ENCODE data around the gene UQCR11. TPM values are rescaled to one million over a fixed set of nuclear protein-coding genes. Genes with fewer than 3 reads are reported as not detected.

UQCR11 gene
- total RNA-seq, 3 donors from 2014 or later (not counting 1 experiment from before 2014, with no cell fraction given) = 91.2 to 142 (median 99.1) TPM

DNA sequence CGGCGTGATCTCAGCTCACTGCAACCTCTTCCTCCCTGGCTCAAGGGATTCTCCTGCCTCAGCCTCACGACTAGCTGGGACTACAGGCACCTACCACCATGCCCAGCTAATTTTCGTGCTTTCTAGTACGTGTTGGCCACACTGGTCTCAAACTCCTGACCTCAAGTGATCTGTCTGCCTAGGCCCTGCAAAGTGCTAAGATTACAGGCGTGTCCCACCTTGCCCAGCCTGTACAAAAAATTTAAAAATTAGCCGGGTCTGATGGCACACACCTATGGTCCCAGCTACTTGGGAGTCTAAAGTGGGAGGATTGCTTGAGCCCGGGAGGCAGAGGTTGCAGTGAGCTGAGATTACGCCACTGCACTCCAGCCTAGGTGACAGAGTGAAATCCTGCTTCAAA is 32.5 kb downstream of the UQCR11 start:
- 88% methylated on average over 9 of the region's 9 CpGs for WGBS (ENCODE audit: insufficient coverage)
- TF ChIP-seq, protein P1, sequence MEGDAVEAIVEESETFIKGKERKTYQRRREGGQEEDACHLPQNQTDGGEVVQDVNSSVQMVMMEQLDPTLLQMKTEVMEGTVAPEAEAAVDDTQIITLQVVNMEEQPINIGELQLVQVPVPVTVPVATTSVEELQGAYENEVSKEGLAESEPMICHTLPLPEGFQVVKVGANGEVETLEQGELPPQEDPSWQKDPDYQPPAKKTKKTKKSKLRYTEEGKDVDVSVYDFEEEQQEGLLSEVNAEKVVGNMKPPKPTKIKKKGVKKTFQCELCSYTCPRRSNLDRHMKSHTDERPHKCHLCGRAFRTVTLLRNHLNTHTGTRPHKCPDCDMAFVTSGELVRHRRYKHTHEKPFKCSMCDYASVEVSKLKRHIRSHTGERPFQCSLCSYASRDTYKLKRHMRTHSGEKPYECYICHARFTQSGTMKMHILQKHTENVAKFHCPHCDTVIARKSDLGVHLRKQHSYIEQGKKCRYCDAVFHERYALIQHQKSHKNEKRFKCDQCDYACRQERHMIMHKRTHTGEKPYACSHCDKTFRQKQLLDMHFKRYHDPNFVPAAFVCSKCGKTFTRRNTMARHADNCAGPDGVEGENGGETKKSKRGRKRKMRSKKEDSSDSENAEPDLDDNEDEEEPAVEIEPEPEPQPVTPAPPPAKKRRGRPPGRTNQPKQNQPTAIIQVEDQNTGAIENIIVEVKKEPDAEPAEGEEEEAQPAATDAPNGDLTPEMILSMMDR (IDR thresholded peaks at IDR 0.05) = no peak

DNA sequence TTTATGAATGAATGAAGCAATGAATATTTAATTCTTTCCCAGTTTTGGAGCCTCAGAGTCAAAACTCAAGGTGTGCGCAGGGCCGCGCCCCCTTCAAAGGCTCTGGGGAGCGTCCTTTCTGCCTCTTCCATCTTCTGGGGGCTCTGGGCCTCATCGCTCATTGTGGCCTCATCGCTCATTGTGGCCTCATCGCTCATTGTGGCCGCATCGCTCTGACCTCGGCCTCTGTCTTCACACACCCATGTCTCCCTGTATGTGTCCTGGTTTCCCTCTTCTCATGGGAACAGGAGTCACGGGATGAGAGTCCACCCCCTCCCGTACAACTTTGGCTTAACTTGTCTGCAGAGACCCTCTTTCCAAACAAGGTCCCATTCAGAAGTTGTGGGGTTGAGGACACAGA is 33.9 kb downstream of the UQCR11 start:
- Histone ChIP-seq H3K36me3 (ENCODE audit: control insufficient read depth, insufficient read depth, low read length) (peaks cover 2% of the 10 kb centered on the region), H3K27ac (ENCODE audit: low read length) (no peak overlapping the region), H3K4me3 (ENCODE audit: low read length) (no peak overlapping the region), H3K9me3 (ENCODE audit: control insufficient read depth, insufficient read depth, low read length) (no peaks in the 10 kb centered on the region), H3K27me3 (ENCODE audit: control insufficient read depth, insufficient read depth, low read length) (no peaks in the 10 kb centered on the region), H3K4me1 (ENCODE audit: control insufficient read depth, insufficient read depth, low read length) (peaks cover 14% of the 10 kb centered on the region)
- TF ChIP-seq, protein P1 (IDR thresholded peaks at IDR 0.05) = no peak
- ATAC-seq = no peak
- WGBS (ENCODE audit: insufficient coverage) = 94% methylated on average over 12 of the region's 12 CpGs
- peaks cover 10 to 13% of the 10 kb centered on the region in 2 donors for H3K27me3 Mint-ChIP-seq (ENCODE audit: low read depth in 2 of 2)
- intact Hi-C loops (cut with micrococcal nuclease) = no loop called here
- DNase-seq = no peak
- H3K27ac Mint-ChIP-seq = no peak overlapping the region
- H3K4me3 Mint-ChIP-seq = no peak overlapping the region
- no peaks in the 10 kb centered on the region for H3K36me3 Mint-ChIP-seq
- no peaks in the 10 kb centered on the region for H3K9me3 Mint-ChIP-seq
- H3K4me1 Mint-ChIP-seq = peaks cover 0 to 4% of the 10 kb centered on the region in 2 donors

More for the DNA sequence above, 32.5 kb downstream of the UQCR11 start:
- H3K4me1 ChIP-seq (ENCODE audit: control insufficient read depth, insufficient read depth, low read length) = peaks cover 7% of the 10 kb centered on the region
- H3K36me3 Mint-ChIP-seq = no peaks in the 10 kb centered on the region
- no peaks in the 10 kb centered on the region for H3K27me3 ChIP-seq (ENCODE audit: control insufficient read depth, insufficient read depth, low read length)
- peaks cover 10% of the 10 kb centered on the region for H3K36me3 ChIP-seq (ENCODE audit: control insufficient read depth, insufficient read depth, low read length)
- no peaks in the 10 kb centered on the region for H3K9me3 Mint-ChIP-seq
- no peak overlapping the region for H3K4me3 ChIP-seq (ENCODE audit: low read length)
- H3K9me3 ChIP-seq (ENCODE audit: control insufficient read depth, insufficient read depth, low read length) = no peaks in the 10 kb centered on the region
- peaks cover 0 to 4% of the 10 kb centered on the region in 2 donors for H3K4me1 Mint-ChIP-seq
- H3K27ac Mint-ChIP-seq = no peak overlapping the region
- ATAC-seq (no peak), DNase-seq (no peak)
- H3K4me3 Mint-ChIP-seq = no peak overlapping the region
- peaks cover 10 to 13% of the 10 kb centered on the region in 2 donors for H3K27me3 Mint-ChIP-seq (ENCODE audit: low read depth in 2 of 2)
- intact Hi-C loops (cut with micrococcal nuclease) = no loop called here
- no peak overlapping the region for H3K27ac ChIP-seq (ENCODE audit: low read length)

DNA sequence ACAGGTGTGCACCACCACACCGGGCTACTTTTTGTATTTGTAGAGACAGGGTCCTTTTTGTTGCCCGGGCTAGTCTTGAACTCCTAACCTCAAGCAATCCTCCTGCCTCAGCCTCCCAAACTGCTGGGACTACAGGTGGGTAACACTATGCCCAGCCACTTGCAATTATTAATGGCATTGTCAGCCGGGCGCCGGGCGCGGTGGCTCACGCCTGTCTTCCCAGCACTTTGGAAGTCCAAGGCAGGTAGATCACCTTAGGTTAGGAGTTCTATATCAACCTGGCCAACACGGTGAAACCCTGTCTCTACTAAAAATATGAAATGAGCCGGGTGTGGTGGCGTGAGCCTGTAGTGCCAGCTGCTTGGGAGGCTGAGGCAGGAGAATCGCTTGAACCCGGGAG is 34.4 kb downstream of the UQCR11 start:
- peaks cover 0 to 4% of the 10 kb centered on the region in 2 donors for H3K4me1 Mint-ChIP-seq
- Histone ChIP-seq H3K27me3 (ENCODE audit: control insufficient read depth, insufficient read depth, low read length) (no peaks in the 10 kb centered on the region), H3K4me3 (ENCODE audit: low read length) (no peak overlapping the region), H3K4me1 (ENCODE audit: control insufficient read depth, insufficient read depth, low read length) (peaks cover 14% of the 10 kb centered on the region), H3K27ac (ENCODE audit: low read length) (no peak overlapping the region), H3K9me3 (ENCODE audit: control insufficient read depth, insufficient read depth, low read length) (no peaks in the 10 kb centered on the region), H3K36me3 (ENCODE audit: control insufficient read depth, insufficient read depth, low read length) (no peaks in the 10 kb centered on the region)
- intact Hi-C loops (cut with micrococcal nuclease) = no loop called here
- H3K27me3 Mint-ChIP-seq (ENCODE audit: low read depth in 2 of 2) = peaks cover 10 to 13% of the 10 kb centered on the region in 2 donors
- no peak for ATAC-seq
- H3K27ac Mint-ChIP-seq = no peak overlapping the region
- WGBS (ENCODE audit: insufficient coverage) = 94% methylated on average over 13 of the region's 13 CpGs
- DNase-seq = no peak
- H3K4me3 Mint-ChIP-seq = no peak overlapping the region
- TF ChIP-seq, protein P1 (IDR thresholded peaks at IDR 0.05) = no peak
- no peaks in the 10 kb centered on the region for H3K9me3 Mint-ChIP-seq
- no peaks in the 10 kb centered on the region for H3K36me3 Mint-ChIP-seq

DNA sequence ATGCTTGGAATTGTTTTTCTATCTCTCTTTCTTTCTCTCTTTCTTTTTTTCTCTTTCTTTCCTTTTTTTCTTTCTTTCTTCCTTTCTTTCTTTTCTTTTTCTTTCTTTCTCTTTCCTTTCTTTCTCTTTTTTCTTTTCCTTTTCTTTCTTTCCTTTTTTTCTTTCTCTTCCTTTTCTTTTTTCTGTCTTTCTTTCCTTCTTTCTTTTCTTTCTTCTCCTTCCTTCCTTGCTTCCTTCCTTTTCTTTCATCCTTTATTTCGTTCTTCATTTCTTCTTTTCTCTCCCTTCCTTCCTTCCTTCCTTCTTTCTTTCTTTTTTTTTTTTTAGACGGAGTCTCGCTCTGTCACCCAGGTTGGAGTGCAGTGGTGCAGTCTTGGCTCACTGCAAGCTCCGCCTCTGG is 35.3 kb downstream of the UQCR11 start:
- Mint-ChIP-seq H3K9me3 (no peaks in the 10 kb centered on the region), H3K27ac (peak overlapping the region in 1 of 2 donors; percentile 25), H3K27me3 (ENCODE audit: low read depth in 2 of 2) (peaks cover 10 to 13% of the 10 kb centered on the region in 2 donors), H3K36me3 (no peaks in the 10 kb centered on the region), H3K4me1 (peaks cover 0 to 4% of the 10 kb centered on the region in 2 donors), H3K4me3 (peak overlapping the region; percentile 71)
- 59% methylated on average over 4 of the region's 4 CpGs for WGBS (ENCODE audit: insufficient coverage)
- Histone ChIP-seq H3K4me1 (ENCODE audit: control insufficient read depth, insufficient read depth, low read length) (peaks cover 14% of the 10 kb centered on the region), H3K36me3 (ENCODE audit: control insufficient read depth, insufficient read depth, low read length) (no peaks in the 10 kb centered on the region), H3K27me3 (ENCODE audit: control insufficient read depth, insufficient read depth, low read length) (no peaks in the 10 kb centered on the region), H3K27ac (ENCODE audit: low read length) (no peak overlapping the region), H3K4me3 (ENCODE audit: low read length) (no peak overlapping the region), H3K9me3 (ENCODE audit: control insufficient read depth, insufficient read depth, low read length) (no peaks in the 10 kb centered on the region)
- DNase-seq (no peak), ATAC-seq (no peak)
- TF ChIP-seq, protein P1 (IDR thresholded peaks at IDR 0.05) = no peak
- intact Hi-C loops (cut with micrococcal nuclease) = no loop called here

All from natural killer cell (primary cell).